H9 (cell line): ENCODE data around the gene SFXN5. TPM values are rescaled to one million over a fixed set of nuclear protein-coding genes. Genes with fewer than 3 reads are reported as not detected.

Source experiments
- DNase-seq: peaks from one replicate; pipeline ENCODE4 v3.0.0-alpha.2; 2017
- H2AFZ ChIP-seq: one replicate; pipeline ENCODE4 v1.6.1; 2013; ENCODE audit warnings: mild to moderate bottlenecking, low read length, control low read depth, moderate library complexity
- H2AK5ac ChIP-seq: 2 replicates; pipeline ENCODE4 v1.6.1; 2013; ENCODE audit warnings: low read length, control low read depth, mixed read lengths; ENCODE audit not compliant: insufficient read length
- H2BK120ac ChIP-seq: one replicate; pipeline ENCODE4 v1.6.1; 2013; ENCODE audit warnings: low read depth, mild to moderate bottlenecking, low read length, control low read depth, inconsistent platforms; ENCODE audit not compliant: poor library complexity, severe bottlenecking
- H2BK12ac ChIP-seq: 2 replicates; pipeline ENCODE4 v1.6.1; 2013; ENCODE audit warnings: low read length, control low read depth, mixed read lengths, low read depth; ENCODE audit not compliant: insufficient read length
- H2BK15ac ChIP-seq: 2 replicates; pipeline ENCODE4 v1.6.1; 2013; ENCODE audit warnings: low read depth, low read length, control low read depth
- H2BK20ac ChIP-seq: one replicate; pipeline ENCODE4 v1.6.1; 2013; ENCODE audit warnings: low read depth, mild to moderate bottlenecking, low read length, control low read depth, inconsistent platforms; ENCODE audit not compliant: poor library complexity, severe bottlenecking
- H2BK5ac ChIP-seq: 2 replicates; pipeline ENCODE4 v1.6.1; 2013; ENCODE audit warnings: low read length, control low read depth, mixed read lengths; ENCODE audit not compliant: insufficient read length
- H3K14ac ChIP-seq: 2 replicates; pipeline ENCODE4 v1.6.1; 2013; ENCODE audit warnings: low read length, control low read depth; ENCODE audit not compliant: insufficient read depth
- H3K18ac ChIP-seq: 2 replicates; pipeline ENCODE4 v1.6.1; 2013; ENCODE audit warnings: low read depth, mild to moderate bottlenecking, mixed read lengths, low read length, control low read depth; ENCODE audit not compliant: insufficient read length
- H3K23ac ChIP-seq: 2 replicates; pipeline ENCODE4 v1.6.1; 2013; ENCODE audit warnings: low read length, control low read depth, mixed read lengths, low read depth; ENCODE audit not compliant: insufficient read length
- H3K23me2 ChIP-seq: 2 replicates; pipeline ENCODE4 v1.6.1; 2013; ENCODE audit warnings: low read depth, mild to moderate bottlenecking, mixed read lengths, low read length, control low read depth; ENCODE audit not compliant: insufficient read length, poor library complexity, severe bottlenecking
- H3K27ac ChIP-seq: 2 replicates; pipeline ENCODE4 v1.5.1; 2013; ENCODE audit warnings: low read length, control low read depth, mixed read lengths, low read depth; ENCODE audit not compliant: insufficient read length
- H3K27me3 ChIP-seq: 2 replicates; pipeline ENCODE4 v1.6.1; 2013; ENCODE audit warnings: low read length, control low read depth, inconsistent platforms; ENCODE audit not compliant: insufficient read depth
- H3K4ac ChIP-seq: 2 replicates; pipeline ENCODE4 v1.6.1; 2013; ENCODE audit warnings: low read depth, mild to moderate bottlenecking, control low read depth, inconsistent platforms, low read length, moderate library complexity
- H3K4me1 ChIP-seq: 2 replicates; pipeline ENCODE4 v1.6.1; 2013; ENCODE audit warnings: low read length, control low read depth, inconsistent platforms; ENCODE audit not compliant: insufficient read depth
- H3K4me2 ChIP-seq: 2 replicates; pipeline ENCODE4 v1.6.1; 2013; ENCODE audit warnings: low read length, control low read depth, mixed read lengths; ENCODE audit not compliant: insufficient read length, insufficient read depth
- H3K56ac ChIP-seq: 2 replicates; pipeline ENCODE4 v1.6.1; 2013; ENCODE audit warnings: low read depth, mild to moderate bottlenecking, mixed read lengths, low read length, control low read depth; ENCODE audit not compliant: insufficient read length
- H3K79me1 ChIP-seq: 2 replicates; pipeline ENCODE4 v1.6.1; 2013; ENCODE audit warnings: low read depth, mild to moderate bottlenecking, moderate library complexity, low read length, control low read depth, inconsistent platforms; ENCODE audit not compliant: insufficient read depth, poor library complexity, severe bottlenecking
- H3K79me2 ChIP-seq: 2 replicates; pipeline ENCODE4 v1.6.1; 2013; ENCODE audit warnings: low read length, control low read depth, inconsistent platforms; ENCODE audit not compliant: insufficient read depth
- H3K9ac ChIP-seq: 2 replicates; pipeline ENCODE4 v1.6.1; 2013; ENCODE audit warnings: low read length, control low read depth, mixed read lengths; ENCODE audit not compliant: insufficient read length; ENCODE audit errors: extremely low read depth
- H3K9me3 ChIP-seq: one replicate; pipeline ENCODE4 v1.6.1; 2013; ENCODE audit warnings: low read depth, low read length, inconsistent platforms; ENCODE audit not compliant: control insufficient read depth
- H3T11ph ChIP-seq: one replicate; pipeline ENCODE4 v1.6.1; 2013; ENCODE audit warnings: mild to moderate bottlenecking, low read length, control low read depth, inconsistent platforms
- H4K20me1 ChIP-seq: one replicate; pipeline ENCODE4 v1.6.1; 2013; ENCODE audit not compliant: control insufficient read depth, insufficient read length, insufficient read depth
- H4K5ac ChIP-seq: 2 replicates; pipeline ENCODE4 v1.6.1; 2013; ENCODE audit warnings: low read depth, mild to moderate bottlenecking, mixed read lengths, low read length, control low read depth; ENCODE audit not compliant: insufficient read length
- H4K8ac ChIP-seq: replicated peaks from 2 replicates; pipeline ENCODE4 v1.6.1; 2013; ENCODE audit warnings: low read length, control low read depth, mixed read lengths, low read depth; ENCODE audit not compliant: insufficient read length
- H4K91ac ChIP-seq: 2 replicates; pipeline ENCODE4 v1.6.1; 2013; ENCODE audit warnings: low read depth, mild to moderate bottlenecking, moderate library complexity, mixed read lengths, low read length, control low read depth; ENCODE audit not compliant: insufficient read length
- H3K27ac Mint-ChIP-seq, 3 experiments: 2 replicates in 2 of 3; 3 replicates in 1 of 3; pipeline ENCODE4 v1.8.0; 2020 to 2021; ENCODE audit warnings: mixed read lengths in 3 of 3, mild to moderate bottlenecking in 1 of 3, moderate library complexity in 1 of 3
- H3K27me3 Mint-ChIP-seq: 2 replicates; pipeline ENCODE4 v1.8.0; 2021; ENCODE audit warnings: low read depth, mild to moderate bottlenecking, moderate library complexity, mixed read lengths
- H3K36me3 Mint-ChIP-seq, 3 experiments: 2 replicates in 2 of 3; 3 replicates in 1 of 3; pipeline ENCODE4 v1.8.0; 2020 to 2021; ENCODE audit warnings: low read depth in 3 of 3, mixed read lengths in 3 of 3; ENCODE audit not compliant: insufficient read depth in 1 of 3
- H3K4me1 Mint-ChIP-seq, 2 experiments: 2 replicates each; pipeline ENCODE4 v1.8.0; 2020; ENCODE audit warnings: mixed read lengths in 2 of 2
- H3K4me3 Mint-ChIP-seq, 2 experiments: 2 replicates in 1 of 2; 3 replicates in 1 of 2; pipeline ENCODE4 v1.8.0; 2020 to 2021; ENCODE audit warnings: mild to moderate bottlenecking in 2 of 2, mixed read lengths in 2 of 2, moderate library complexity in 1 of 2
- H3K9me3 Mint-ChIP-seq, 2 experiments: 2 replicates in 1 of 2; 3 replicates in 1 of 2; pipeline ENCODE4 v1.8.0; 2020; ENCODE audit warnings: mild to moderate bottlenecking in 2 of 2, mixed read lengths in 2 of 2, moderate library complexity in 1 of 2
- WGBS: extraction: QIAGEN DNeasy Blood & Tissue Kit; methylation state at CpG from one replicate; pipeline ENCODE4 v1.1.7; 2013; ENCODE audit warnings: missing lambda C conversion rate, low lambda C conversion rate, mixed read lengths; ENCODE audit not compliant: insufficient read length; ENCODE audit errors: extremely low coverage; 5-methylcytosine and 5-hydroxymethylcytosine counted together
- total RNA-seq: library from RNA; stranded (reverse); gene quantifications from 2 replicates; pipeline ENCODE4 v1.2.1, GENCODE V29; 2021
- TF ChIP-seq, protein P1 (sequence below): fragments of 200-600 bp; sonication (generic); conservative IDR thresholded peaks from 3 replicates; pipeline ENCODE4 v1.8.0; 2021; ENCODE audit warnings: antibody characterized with exemption, mild to moderate bottlenecking

Gene SFXN5
- total RNA-seq, 1 experiment from 2014 or later = 30.9 TPM

DNA sequence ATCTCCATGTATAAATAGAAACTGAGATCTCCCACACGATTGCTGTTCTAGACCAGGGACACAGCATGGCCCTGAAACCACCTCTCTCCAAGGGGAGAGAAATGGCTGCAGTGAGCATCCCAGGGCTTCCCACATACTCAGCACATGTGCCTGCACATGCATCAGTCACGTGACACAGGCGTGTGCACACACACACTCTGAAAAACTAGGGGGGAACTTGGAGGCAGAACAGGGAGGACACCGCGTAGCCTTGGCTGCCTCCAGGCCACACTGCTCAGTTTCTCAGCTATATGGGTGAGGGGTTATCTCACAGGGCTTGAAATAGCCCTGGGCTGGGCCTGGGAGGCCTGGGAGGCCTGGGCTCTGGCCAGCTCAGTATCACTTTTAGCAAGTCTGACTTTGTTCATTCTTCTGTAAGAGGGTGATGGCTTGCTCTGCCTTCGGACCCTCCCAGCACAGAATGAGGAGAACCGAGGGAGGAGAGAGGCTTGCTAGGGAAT, 87.3 kb downstream of the SFXN5 start:
- DNase-seq = no peak
- no peak overlapping the region for H3K18ac ChIP-seq
- no peak overlapping the region for H2BK12ac ChIP-seq
- H3K9me3 Mint-ChIP-seq = no peaks in the 10 kb centered on the region
- H3K23ac ChIP-seq = no peak overlapping the region
- H3K4me2 ChIP-seq = no peak overlapping the region
- no peaks in the 10 kb centered on the region for H4K20me1 ChIP-seq
- no peak overlapping the region for H3K4me3 Mint-ChIP-seq
- no peaks in the 10 kb centered on the region for H3K27me3 ChIP-seq
- H4K91ac ChIP-seq = no peak overlapping the region
- no peak overlapping the region for H2AFZ ChIP-seq
- no peak overlapping the region for H2BK120ac ChIP-seq
- H3K27me3 Mint-ChIP-seq = peaks cover 1% of the 10 kb centered on the region; the same call in 1 of the 2 replicates
- TF ChIP-seq, protein P1, sequence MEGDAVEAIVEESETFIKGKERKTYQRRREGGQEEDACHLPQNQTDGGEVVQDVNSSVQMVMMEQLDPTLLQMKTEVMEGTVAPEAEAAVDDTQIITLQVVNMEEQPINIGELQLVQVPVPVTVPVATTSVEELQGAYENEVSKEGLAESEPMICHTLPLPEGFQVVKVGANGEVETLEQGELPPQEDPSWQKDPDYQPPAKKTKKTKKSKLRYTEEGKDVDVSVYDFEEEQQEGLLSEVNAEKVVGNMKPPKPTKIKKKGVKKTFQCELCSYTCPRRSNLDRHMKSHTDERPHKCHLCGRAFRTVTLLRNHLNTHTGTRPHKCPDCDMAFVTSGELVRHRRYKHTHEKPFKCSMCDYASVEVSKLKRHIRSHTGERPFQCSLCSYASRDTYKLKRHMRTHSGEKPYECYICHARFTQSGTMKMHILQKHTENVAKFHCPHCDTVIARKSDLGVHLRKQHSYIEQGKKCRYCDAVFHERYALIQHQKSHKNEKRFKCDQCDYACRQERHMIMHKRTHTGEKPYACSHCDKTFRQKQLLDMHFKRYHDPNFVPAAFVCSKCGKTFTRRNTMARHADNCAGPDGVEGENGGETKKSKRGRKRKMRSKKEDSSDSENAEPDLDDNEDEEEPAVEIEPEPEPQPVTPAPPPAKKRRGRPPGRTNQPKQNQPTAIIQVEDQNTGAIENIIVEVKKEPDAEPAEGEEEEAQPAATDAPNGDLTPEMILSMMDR = no peak
- H3K27ac Mint-ChIP-seq = no peak overlapping the region; a peak in 1 of 7 replicates
- no peak overlapping the region for H3K27ac ChIP-seq
- no peaks in the 10 kb centered on the region for H3K23me2 ChIP-seq
- H3K56ac ChIP-seq = no peak overlapping the region
- H3K4me1 Mint-ChIP-seq = peaks cover 9% of the 10 kb centered on the region in 2 experiments
- H3K9ac ChIP-seq = no peak overlapping the region
- no peak overlapping the region for H2BK15ac ChIP-seq
- H3K4ac ChIP-seq = no peak overlapping the region
- H3K36me3 Mint-ChIP-seq = peaks cover 0 to 6% (median 2%) of the 10 kb centered on the region in 3 experiments; a peak in 4 of 7 replicates
- no peak overlapping the region for H2BK5ac ChIP-seq
- H3K79me2 ChIP-seq = no peaks in the 10 kb centered on the region
- H4K5ac ChIP-seq = no peak overlapping the region
- no peak overlapping the region for H3K14ac ChIP-seq
- H2BK20ac ChIP-seq = no peak overlapping the region
- no peaks in the 10 kb centered on the region for H3K79me1 ChIP-seq
- no peak overlapping the region for H3T11ph ChIP-seq
- H3K4me1 ChIP-seq = peaks cover 3% of the 10 kb centered on the region; the same call in 1 of the 2 replicates
- no peak overlapping the region for H4K8ac ChIP-seq
- no peak overlapping the region for H2AK5ac ChIP-seq
- H3K9me3 ChIP-seq = no peaks in the 10 kb centered on the region
- WGBS = no CpG with 5 or more reads among the region's 7 CpGs
